HG03571 (cell line): ENCODE measurements around the gene RANGAP1.
"Not testable (repeated sequence)": the region's sequence is repeated elsewhere in the genome, so short reads cannot be mapped to it uniquely, and the experiment has no call there.

ENCODE experiments used
- ATAC-seq: cut with Tn5 transposase; IDR thresholded peaks from one replicate; pipeline ENCODE4 v1.9.1; 2021; ENCODE audit not compliant: unreplicated experiment

RANGAP1 gene

DNA sequence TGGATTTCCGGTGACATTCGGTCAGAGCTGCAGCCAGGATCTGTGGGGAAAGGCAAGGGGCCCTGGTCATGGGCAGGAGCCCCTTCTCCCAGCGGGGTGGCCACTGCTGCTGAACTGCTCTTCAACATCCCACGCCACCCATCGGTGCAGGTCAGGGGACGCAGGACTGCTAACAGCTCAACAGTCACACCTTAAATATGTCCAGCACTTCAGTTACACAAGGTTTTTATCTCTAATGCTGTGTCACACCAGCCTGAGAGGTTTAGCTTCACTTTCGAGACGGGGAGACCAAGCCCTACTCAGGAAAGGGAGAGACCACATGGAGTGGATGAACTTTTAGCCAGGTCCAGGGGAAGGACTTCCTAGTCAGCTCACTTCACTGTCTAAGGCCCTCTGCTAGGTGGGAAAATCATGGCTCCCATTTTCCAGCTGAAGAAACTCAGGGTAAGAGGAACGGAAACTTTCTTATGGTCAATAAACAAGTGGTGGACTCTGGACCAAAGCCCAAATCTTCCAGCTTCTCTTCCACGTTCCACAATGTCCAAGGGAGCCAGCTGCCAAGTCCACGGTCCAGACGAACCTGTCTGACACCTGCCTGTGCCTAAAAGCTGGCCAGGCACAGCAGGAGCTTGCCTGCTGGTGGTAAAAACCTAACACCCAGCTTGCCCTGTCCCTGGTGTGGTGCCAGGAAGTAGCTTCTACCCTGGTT lies 24.3 kb downstream of the RANGAP1 start:
- no peak for ATAC-seq

DNA sequence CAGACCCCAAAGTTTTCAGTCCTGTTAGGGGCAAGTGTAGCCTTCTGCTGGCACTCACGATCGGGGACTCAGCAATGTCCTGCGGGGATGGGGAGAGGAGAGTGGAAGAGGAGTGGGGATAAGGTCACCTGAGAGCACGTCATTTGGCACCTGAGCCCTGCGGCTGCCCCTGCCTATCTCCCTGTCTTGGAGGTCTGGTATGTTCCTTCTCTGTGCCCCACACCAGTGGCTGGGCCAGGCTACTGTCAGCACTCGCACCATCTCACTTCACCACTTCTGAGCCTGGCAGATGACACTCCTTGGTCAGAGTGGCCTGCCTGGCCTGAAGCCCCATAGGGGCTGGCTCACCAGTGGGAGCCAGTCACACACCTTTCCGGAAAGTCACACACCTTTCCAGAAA lies 25.1 kb downstream of the RANGAP1 start:
- ATAC-seq: no peak

DNA sequence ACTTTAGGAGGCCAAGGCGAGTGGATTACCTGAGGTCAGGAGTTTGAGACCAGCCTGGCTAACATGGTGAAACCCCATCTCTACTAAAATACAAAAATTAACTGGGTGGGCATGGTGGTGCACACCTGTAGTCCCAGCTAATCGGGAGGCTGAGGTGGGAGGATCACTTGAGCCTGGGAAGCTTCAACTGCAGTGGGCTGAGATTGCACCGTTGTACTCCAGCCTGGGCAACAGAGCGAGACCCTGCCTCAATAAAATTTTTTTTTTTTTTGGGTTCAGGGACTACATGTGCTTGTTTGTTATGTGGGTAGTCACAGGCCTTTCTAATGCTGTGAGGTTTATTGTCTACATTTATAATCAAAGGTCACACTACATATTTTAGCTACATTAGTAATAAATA lies 26.2 kb downstream of the RANGAP1 start:
- not testable (repeated sequence) for ATAC-seq

DNA sequence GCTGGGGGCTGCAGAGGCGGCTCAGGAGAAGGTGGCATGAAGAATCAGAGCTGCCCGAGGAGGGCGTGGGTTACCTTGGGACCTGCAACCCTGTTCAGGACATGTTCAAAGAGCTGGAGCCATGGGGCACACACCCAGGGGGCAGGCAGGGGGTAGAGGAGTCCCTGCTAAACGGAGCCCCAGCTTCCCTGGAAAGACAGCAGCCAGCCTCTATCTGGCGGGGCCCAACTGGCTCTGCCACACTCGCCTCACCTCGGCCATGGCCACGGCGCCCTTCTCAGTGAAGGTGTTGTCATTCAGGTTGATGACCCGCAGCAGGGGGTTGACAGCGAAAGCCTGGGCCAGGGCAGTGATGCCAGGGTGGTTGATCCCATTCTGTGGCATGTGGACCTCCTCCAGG lies 28.3 kb downstream of the RANGAP1 start:
- no peak for ATAC-seq

DNA sequence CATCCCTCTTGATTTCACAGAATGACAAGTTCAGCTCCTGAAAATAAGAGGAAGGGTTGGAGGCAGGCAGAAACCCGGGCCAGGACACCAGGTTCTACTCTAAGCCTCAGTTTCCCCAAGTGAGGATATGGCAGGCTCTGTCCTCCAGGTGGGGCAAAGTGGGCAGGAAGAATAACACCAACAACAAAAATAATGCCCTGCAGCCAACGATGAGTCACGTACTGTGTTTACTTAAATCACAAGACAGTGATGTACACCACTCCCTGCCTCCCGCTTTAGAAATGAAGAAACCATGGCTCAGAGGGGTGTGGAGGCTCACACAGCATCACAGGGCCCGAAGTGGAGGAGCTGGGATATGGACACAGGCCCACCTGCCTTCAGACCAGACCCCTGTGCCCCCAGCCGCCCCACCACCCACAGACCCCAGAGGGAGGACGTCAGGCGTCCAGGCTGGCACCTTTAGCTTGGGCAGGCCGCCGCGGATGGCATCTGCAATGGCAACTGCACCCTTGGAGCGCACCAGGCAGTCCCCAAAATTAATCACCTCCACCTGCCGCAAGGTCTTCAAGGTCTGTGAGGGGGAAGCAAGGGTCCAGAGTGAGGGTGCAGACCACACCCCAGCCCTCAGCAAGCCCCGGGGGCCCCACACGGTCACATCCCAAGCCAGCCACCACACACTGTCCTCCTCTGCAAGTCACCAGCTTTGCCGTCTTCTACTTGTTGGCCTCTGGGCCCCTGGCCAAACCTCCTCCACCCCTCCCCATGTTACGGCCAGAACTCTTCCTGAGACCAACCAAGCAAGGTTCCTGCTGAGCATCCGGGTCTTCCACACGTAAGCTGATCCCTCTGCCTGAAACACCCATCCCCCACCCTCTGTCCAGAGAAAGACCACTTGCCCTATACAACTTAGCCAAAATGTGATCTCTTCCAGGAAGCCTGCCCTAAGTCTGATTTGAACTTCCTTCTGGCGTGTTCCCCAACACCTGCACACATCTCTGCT lies 29.4 kb downstream of the RANGAP1 start:
- ATAC-seq: no peak

DNA sequence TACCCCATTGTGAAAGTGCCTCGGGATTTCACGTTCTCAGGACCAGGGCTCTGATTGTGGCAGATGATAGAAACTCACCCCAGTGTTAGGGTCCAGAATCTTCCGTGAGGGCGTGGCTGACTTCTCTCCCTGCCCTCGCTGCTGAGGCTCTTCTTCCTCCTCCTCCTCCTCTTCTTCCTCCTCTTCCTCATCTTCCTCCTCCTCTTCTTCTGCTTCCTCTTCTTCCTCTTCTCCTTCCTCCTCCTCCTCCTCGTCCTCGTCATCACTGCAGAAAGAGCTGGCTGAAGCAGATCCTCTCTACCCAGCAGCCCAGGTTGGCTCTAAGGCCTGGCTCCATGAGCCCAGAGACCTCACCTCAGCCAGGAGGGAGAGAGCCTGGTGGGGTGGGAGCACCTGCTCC lies 31.8 kb downstream of the RANGAP1 start:
- ATAC-seq: no peak

DNA sequence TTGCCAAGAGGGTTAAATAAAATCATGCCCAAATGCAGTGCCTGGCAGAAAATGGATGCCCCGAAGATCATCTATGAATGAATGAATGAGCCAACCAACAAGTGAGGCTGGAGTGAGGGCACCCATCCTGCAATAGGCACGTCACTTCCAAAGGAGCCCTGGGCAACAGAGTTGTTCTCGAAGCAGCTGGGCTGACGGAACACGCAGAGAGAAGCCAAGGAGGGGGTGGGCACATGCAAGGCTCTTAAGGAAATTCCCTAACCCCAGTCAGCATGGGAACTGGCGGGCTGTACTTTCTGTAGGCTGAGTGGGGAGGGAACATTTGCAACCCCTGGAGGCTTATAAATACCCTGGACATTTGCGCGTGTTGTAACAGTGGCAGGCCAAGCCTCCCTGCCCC lies 33.6 kb downstream of the RANGAP1 start:
- no peak for ATAC-seq

DNA sequence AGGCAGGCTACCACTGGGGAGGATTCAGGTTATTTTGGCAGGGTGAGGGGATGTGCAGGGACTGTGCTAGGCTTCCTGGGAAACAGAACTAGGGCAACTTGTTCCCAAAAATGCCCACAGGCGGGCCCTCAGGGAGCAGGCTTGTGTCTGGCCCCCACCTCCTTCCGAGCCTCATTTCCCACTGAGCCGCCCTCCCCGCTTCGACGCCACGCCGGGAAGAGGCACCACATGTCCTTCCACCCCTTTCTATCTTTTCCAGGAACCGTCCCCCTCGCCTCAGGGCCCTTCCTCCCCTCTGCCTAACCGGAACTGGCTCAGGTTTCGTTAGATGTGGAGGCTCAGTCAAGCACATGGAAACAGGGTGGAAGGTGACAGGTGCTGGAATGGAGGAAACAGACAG lies 35.9 kb downstream of the RANGAP1 start:
- ATAC-seq: no peak

DNA sequence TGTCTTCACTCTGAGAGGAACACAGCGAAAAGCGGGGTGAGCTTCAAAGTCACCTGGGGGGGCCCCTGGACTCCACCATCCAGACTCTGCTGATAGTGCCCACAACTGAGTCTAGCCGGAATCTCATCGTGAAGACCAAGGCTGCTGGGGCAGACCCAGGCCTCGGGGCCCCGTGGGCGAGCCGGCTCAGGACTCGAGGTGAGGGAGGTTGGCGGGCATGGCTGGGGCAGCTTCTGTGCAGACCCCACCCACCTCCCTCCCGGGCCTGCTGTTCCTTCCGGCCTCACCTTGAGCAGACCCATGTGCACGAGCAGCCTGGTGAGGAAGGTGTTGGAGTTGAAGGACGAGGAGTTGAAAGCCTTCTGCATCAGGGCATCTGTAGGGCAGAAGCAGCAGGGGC lies 36.5 kb downstream of the RANGAP1 start:
- no peak for ATAC-seq

DNA sequence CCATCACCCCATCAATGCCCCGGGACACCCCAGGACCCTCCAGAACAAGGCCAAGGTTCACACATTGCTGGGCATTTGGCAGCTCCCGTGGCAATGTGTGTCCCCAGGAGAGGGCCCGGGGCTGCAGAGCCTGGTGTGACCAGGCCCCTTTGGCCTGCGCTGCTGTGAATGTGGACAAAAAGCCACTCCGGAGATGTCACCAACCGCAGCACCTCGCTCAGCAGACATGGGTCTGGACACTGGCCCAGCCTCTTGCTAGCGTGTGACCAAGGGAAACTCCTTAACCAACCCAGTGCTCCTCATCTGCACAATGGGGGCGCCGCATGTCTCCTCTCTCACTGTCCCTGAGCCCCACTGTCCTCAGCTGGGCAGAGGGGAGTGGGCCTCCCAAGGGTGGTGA lies 37.2 kb downstream of the RANGAP1 start:
- ATAC-seq: no peak

DNA sequence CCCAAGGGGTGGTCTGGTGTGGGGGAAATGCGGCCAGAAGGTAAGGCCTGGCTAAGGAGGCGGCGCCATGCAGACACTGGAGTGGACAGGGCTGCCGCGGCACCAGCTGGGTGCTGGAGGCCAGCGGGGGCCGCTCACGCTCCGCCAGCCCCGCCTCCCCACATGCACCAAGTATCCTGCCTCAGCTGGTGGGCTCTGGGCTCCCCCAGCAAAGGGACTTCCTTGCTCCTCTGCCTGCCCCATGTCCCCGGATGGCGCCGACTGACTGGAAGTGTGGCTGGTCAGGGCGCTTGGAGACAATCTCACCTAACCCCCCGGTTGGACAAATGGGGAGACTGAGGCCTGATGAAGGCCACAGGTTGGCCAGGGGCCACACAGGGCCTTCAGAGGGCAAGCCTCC lies 37.7 kb downstream of the RANGAP1 start:
- no peak for ATAC-seq

DNA sequence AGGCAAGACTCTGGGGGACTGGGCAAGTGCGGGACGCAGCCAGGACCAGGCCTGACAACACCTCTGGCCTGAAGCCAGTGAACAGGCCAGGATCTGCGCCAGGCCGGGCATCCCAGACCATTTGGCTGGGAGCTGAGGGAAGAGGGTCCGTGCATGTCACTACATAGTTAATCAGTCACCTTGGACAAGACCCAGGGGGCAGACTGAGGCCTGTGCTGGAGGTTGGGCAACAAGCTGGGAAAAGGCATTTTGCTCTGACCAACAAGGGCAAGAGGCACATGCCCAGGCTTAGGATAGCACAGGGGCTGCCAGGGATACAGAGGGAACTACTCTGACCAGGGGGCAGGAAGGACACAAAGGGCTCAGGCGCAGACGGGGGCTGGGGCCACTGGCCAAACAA lies 38.3 kb downstream of the RANGAP1 start:
- ATAC-seq: no peak

DNA sequence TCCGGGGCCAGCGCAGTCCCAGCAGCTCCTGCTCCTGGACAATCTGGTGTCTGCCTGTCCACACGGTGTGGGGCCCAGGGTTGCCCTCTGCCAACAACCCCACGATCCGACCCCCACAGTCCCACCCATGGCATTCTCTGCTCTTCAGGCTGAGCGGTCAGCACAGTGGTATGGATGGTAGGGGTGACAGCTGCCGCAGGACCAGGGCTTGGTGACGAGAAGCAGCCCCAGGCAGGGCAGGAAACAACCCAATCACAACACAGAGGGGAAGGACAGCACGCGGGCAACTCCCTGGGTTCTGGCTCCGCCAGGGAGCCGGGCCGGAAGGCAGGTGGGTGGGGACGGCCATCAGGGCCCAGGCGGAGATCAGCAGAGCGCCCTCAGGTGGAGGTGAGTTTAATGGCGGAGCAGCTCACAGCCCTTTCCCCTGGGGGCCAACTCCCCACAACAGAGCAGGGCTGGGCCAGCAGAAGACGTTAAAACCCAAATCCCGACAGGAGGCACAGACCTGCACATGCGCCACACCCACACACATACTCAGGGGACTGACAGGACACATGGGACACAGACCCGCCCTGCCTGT lies 40.0 kb downstream of the RANGAP1 start:
- ATAC-seq: no peak

DNA sequence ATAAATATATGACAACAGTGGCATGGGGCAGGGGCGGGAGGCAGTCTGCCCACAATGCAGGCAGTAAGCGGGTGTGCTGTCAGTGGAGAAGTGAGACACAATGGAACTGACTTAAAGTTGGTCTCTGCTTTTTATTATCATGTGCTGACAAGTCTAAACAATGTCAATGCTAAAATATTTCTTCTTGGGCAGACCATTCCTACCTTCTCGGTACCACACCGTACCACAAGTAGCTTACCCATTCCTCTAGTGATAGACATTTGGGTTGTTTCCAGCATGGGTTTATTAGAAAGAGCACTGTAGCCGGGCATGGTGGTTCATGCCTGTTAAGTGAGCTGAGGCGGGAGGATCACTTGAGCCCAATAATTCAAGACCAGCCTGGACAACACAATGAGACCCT lies 42.6 kb downstream of the RANGAP1 start:
- no peak for ATAC-seq

DNA sequence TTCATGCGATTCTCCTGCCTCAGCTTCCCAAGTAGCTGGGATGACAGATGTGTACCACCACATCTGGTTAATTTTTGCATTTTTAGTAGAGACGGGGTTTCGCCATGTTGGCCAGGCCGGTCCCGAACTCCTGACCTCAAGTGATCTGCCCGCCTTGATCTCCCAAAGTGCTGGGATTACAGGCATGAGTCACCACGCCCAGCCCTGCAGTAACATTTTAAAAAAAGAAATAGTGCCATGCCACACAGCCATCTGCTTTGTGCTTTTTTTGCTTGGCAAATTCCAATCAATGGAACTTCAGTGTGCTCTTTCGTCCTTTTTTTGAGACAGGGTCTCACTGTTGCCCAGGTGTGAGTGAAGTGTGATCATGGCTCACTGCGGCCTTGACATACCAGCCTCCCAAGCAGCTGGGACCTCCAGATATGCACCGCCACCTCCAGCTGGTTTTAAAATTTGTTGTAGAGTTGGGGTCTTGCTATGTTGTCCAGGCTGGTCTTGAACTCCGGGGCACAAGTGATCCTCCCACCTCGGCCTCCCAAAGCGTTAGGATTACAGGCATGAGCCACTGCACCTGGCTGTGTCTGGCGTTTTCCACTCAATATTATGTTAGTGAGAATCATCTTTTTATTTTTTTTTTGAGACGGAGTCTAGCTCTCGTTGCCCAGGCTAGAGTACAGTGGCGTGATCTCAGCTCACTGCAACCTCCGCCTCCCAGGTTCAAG lies 43.4 kb downstream of the RANGAP1 start:
- ATAC-seq: no peak

DNA sequence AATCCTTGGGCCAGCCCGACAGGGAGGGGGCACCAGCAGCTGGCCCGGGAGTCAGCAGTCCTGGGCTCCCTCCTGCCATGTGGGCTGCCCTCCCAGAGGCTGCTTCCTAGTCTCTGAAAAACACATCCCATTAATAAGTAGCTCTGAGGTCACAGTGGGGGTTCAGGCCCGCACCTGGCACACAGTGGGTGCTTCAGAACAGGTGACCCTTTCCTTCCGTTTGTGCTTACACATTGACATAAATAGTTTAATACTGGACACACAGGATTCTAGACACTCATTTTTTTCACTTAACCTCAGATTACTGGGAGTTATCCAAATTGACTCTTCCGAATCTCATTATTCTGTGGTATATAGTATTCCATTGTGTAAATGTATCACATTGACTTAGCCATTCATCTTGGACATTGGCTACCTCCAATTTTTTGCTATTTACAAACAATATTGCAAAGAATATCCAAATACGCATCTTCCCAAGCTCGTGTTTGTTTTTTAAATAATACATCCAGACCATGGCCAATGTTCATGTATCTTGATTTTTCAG lies 44.8 kb downstream of the RANGAP1 start:
- no peak for ATAC-seq

DNA sequence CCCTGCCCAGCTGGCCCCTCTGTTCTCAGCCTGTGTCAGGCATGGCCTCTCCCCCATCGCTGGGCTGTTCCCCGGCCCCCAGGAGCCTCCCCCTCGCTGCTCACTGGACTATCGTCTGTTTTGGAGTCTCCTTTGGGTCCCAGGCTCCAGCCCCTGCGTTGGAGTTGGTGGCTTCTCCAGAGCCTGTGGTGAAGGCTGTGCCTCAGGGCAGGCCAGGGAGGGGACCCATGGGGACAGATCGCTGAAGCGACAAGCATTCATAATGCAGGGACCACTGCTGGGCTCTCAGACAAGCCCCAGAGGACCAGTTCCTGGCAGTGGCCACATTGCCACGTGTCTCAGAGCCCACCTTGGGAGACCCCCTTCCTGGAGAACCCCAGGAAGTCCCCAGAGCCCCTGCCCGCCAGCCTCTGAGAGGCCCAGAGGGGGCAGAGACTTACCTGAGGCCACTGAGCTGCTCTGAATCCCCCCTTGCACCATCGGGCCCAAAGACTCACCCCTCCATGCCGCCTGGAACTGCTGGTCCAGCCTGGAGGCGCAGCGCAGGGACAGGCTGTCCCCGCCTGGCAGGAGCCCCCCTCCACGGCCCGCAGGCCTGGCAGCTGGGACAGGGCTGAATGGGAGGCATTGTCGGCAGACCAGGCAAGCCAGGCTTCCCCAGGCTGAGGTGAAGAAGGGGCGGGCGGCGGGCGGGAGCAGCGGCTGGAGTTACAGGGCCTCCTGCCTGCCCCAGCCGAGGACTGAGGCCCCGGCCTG lies 45.4 kb downstream of the RANGAP1 start, which contains the start of gene CHADL:
TSS of gene CHADL (minus strand) at position 555 of the 756 bp plus-strand sequence. CDS start at position 505, 50 bp downstream.
- ATAC-seq: no peak

DNA sequence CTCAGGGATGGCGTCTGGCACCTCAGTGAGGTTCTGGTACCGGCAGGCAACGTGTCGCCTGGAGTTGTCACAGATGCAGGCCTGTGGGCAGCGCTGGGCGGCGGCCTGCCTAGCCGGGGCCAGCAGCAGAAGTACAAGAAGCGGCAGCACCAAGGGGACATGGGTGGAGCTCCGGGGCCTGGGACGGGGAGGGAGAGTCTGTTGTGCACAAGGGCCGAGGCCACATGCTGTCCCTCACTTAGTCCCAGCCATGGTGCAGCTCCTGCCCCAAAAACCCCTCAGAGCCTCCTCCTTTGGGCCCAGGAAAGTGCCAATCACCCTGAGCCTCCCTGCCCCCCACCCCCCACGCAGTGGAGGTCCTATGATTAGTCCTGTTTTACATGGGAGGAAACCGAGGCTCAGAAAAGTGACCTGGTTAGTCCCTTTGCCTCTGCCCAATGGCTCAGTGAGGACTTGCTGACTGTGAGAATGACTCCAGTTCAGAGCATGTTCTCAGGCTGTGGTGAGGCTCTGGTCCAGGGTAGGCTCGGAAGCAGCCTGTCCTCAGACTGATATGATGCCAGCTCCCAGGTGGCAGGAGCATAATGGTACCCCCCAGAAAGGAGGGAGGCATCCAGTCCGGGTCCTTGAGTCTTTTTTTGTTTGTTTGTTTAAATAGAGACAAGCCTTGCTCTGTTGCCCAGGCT lies 46.4 kb downstream of the RANGAP1 start:
- ATAC-seq: no peak
